ENCODE results near the gene EIF3CL.
"Not testable (repeated sequence)": the region's sequence is repeated elsewhere in the genome, so short reads cannot be mapped to it uniquely, and the experiment has no call there.

The EIF3CL gene, protein sequence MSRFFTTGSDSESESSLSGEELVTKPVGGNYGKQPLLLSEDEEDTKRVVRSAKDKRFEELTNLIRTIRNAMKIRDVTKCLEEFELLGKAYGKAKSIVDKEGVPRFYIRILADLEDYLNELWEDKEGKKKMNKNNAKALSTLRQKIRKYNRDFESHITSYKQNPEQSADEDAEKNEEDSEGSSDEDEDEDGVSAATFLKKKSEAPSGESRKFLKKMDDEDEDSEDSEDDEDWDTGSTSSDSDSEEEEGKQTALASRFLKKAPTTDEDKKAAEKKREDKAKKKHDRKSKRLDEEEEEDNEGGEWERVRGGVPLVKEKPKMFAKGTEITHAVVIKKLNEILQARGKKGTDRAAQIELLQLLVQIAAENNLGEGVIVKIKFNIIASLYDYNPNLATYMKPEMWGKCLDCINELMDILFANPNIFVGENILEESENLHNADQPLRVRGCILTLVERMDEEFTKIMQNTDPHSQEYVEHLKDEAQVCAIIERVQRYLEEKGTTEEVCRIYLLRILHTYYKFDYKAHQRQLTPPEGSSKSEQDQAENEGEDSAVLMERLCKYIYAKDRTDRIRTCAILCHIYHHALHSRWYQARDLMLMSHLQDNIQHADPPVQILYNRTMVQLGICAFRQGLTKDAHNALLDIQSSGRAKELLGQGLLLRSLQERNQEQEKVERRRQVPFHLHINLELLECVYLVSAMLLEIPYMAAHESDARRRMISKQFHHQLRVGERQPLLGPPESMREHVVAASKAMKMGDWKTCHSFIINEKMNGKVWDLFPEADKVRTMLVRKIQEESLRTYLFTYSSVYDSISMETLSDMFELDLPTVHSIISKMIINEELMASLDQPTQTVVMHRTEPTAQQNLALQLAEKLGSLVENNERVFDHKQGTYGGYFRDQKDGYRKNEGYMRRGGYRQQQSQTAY

DNA sequence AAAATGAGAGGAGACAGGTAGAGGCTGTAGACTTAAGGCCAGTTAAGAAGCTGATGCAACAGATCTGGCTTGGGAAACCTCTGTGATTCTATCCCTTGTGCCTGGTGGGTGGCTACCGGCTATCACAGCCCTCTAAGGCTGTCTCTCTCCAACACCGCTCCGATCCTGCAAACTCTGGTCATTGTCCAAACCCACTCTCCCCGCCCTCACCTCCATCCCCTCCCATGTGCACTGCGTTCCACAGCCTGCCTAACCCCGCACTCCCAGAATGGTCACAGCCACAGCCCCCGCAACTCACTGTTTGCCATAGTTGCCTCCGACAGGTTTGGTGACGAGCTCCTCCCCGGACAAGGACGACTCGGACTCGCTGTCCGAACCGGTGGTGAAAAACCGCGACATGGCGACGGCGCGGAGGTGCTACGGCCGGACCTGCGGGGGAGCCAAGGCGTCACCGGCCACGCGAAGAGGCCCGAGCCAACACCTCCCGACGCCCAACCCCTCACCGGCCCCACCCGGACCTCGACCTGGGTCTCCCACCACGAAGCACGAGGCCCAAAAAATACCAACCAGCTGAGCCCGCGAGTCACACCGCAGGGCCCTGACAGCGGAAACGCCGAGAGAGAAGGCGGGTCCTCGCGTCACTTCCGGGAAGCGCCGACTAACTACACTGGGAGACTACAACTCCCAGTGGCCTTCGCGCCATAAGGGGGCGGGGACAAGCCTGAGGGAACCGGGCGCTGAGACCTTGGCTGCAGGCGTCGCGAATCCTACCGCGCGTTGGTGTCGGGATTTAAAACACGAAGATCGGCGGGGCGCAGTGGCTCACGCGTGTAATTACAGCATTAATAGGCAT lies at the start of gene EIF3CL:
Gene EIF3CL, minus strand, starts transcription at position 622 of the 853 bp plus-strand sequence. Its CDS starts 223 bp downstream, at position 399.
- not testable (repeated sequence) for H3K27ac ChIP-seq; DNase-seq (ENCODE audit: low read depth, low spot score)

DNA sequence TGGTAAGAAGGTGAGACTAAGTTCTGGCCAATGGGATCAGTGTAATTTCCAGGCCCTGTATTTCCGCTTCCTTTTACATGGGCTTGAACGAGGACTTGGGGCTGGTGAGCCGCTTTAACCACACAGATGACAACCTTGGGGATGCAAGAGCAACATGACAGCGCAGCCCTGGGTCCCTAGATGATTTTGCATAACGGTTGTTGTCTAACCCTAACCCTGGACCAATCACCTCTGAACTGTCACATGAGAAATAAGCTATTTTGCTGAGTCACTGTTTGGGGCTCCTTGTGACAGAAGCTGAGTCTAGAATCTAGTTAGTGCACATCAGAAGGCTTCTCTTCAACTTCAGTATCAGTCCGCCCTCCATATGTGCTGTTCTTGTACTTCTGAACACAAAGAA lies 43.4 kb upstream of the EIF3CL start:
- H3K27ac ChIP-seq; DNase-seq (ENCODE audit: low read depth, low spot score): not testable (repeated sequence)

DNA sequence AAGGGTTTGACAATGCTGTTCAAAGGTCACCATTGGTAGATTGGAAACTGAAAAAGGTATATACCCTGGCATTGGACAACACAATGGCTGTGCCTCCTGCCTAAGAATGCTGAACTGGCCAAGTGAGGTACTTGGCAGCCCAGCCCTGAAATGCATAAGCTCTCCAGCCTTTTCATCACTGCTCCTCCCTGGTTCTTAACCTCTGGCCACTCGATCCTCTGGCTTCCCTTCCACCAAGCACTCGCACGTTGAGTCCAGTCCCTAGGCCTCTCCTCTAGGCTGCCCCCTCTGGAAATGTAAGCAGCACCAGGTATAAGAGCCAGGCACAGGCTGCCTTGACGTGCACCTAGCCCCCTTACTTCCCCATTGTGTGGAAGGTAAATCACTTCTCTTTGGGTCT lies 42.7 kb upstream of the EIF3CL start:
- DNase-seq (ENCODE audit: low read depth, low spot score); H3K27ac ChIP-seq: not testable (repeated sequence)

DNA sequence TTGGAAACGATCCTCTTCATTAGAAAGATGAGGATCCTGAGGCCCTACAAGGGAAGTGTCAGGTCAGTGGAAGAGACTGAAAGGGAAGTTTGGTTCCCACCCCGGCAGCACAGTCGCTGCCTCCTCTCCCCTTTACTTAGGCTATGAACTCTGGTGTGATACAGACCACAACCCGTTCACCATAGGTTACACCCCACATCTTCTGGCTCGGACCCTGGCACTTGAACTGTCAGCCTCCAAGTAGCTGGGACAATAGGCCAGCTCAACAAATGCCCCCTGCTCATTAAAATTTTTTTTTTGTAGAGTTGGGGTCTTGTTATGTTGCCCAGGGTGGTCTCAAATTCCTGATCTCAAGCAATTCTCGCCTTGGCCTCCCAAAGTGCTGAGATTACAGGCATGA lies 40.3 kb upstream of the EIF3CL start:
- DNase-seq (ENCODE audit: low read depth, low spot score); H3K27ac ChIP-seq: not testable (repeated sequence)

DNA sequence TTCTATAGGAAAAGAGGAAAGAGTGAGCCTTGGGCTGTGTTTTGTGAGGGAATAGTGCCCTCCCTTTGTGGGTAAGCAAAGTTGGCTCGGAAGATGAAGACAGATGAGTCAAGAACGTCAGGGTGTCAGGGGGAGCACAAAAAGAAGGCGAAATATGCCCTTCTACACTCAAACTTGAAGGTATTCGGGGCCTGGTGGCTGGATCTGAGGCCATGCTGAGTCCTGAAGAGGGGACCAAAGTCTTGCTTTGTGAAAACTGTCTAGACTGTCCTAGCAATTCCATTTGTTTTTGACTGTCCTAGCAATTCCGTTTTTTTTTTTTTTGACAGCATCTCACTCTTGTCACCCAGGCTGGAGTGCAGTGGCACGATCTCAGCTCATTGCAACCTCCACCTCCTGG lies 35.3 kb upstream of the EIF3CL start:
- not testable (repeated sequence) for DNase-seq (ENCODE audit: low read depth, low spot score); H3K27ac ChIP-seq

DNA sequence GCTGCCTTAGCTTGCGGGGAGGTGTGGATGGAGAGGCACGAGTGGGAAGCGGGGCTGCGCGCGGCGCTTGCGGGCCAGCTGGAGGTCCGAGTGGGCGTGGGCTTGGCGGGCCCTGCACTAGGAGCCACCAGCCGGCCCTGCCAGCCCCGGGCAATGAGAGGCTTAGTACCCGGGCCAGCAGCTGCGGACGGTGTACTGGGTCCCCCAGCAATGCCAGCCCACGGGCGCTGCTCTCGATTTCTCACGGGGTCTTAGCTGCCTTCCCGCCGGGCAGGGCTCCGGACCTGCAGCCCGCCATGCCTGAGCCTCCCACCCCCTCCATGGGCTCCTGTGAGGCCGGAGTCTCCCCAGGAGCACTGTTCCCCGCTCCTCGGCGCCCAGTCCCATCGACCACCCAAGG lies 31.7 kb upstream of the EIF3CL start:
- not testable (repeated sequence) for DNase-seq (ENCODE audit: low read depth, low spot score); H3K27ac ChIP-seq

DNA sequence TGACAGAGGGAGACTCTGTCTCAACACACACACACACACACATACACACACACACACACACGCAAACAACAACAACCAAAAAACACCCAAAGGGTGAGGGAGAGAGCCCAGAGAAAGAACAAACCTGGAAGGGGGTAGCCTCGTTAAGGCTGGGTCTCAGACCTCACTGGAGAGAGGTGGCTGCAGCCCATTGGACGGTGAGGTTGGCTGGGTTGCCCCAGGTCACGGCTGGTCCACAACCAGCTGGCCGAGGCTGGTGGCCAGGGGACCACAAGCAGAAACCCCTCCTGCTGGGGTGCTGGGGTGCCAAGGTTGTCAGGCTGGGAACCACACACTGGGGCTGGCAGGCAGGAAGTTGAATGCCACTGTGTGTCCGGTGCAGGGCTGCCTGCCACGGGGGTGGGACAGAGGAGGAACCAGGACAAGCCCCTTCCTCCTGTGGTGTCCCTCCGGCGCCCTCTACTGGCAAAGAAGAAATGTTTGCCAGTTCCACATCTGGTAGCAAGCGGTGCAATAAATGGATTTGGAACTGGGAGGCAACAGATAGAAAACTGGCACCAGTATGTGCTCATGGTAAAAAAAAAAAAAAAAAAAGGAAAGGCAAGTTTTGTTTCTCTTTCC lies 22.5 kb upstream of the EIF3CL start:
- DNase-seq (ENCODE audit: low read depth, low spot score); H3K27ac ChIP-seq: not testable (repeated sequence)

DNA sequence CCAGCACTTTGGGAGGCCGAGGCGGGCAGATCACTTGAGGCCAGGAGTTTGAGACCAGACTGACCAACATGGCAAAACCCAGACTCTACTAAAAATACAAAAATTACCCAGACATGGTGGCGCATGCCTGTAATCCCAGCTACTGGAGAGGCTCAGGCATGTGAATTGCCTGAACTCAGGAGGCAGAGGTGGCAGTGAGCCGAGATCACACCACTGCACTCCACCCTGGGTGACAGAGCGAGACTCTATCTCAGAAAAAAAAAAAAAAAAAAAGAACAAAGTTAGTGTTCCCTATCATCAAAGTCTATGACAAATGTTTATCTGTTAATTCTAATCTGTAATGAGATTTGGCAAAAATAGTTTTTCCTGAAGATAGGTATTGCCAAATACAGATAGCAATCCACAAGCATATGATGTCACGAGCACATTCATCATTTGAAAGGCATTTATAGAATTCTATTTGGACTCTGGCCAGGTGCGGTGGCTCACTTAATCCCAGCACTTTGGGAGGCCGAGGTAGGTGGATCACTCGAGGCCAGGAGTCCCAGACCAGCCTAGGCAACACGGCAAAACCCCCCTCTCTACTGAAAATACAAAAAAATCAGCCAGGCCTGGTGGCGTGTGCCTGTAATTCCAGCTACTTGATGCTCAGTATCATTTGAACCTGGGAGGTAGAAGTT lies 17.6 kb upstream of the EIF3CL start:
- H3K27ac ChIP-seq; DNase-seq (ENCODE audit: low read depth, low spot score): not testable (repeated sequence)

DNA sequence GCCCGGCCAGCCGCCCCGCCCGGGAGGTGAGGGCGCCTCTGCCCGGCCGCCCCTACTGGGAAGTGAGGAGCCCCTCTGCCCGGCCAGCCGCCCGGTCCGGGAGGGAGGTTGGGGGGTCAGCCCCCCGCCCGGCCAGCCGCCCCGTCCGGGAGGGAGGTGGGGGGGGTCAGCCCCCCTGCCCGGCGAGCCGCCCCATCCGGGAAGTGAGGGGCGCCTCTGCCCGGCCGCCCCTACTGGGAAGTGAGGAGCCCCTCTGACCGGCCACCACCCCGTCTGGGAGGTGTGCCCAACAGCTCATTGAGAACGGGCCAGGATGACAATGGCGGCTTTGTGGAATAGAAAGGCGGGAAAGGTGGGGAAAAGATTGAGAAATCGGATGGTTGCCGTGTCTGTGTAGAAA lies 13.4 kb upstream of the EIF3CL start:
- H3K27ac ChIP-seq; DNase-seq (ENCODE audit: low read depth, low spot score): not testable (repeated sequence)

DNA sequence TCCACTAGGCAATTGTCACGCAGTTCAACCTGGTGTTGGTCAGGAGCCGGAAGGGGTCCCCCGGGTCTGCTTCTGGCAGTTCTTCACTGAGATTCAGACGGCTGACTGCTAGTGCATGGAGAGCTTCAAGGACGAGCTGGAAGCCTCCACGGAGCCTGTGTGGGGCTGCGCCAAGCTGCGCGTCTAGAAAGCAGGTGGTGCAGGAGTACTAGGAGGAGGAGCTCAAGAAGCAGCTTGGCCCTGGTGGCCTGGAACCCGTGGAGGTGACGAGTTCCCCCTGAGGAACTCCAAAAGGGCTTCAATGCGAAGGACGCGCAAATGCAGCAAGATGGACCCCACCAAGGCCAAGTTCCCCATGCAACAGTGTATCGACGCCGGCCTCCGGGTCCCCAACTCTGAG lies 10.9 kb upstream of the EIF3CL start:
- not testable (repeated sequence) for H3K27ac ChIP-seq; DNase-seq (ENCODE audit: low read depth, low spot score)

DNA sequence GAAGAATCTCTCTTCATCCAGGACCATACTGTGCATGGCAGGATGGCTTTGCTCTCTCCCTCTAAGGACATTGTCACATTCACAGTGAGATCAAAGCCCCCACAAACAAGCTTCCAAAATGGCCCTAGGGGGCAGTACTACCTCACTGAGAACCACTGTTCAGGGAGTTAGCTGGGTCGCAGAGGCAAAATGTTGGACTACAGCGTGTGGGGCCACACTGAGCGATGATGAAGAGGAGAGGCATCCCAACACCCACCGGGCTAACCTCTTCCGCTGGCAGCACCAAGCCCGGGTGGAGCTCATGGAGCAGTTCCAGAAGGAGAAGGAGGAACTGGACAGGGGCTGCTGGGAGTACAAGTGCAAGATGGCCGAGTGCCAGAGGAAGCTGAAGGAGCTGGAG lies 9.9 kb upstream of the EIF3CL start:
- not testable (repeated sequence) for DNase-seq (ENCODE audit: low read depth, low spot score); H3K27ac ChIP-seq

DNA sequence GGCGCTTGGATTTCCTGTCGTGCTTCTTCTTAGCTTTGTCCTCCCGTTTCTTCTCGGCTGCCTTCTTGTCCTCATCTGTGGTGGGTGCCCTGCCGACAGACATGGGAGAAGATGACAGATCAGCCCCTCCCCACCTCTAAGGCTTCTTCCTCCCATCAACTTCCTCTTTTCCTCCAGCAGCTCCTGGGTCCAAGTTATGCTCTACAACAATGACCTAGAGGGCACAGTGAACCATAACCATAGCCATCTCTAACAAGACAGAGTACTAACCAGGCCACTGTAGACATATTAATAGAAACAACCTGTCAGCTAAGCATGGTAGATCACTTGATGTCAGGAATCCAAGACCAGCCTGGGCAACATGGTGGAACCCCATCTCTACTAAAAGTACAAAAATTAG lies 11.6 kb downstream of the EIF3CL start:
- not testable (repeated sequence) for H3K27ac ChIP-seq; DNase-seq (ENCODE audit: low read depth, low spot score)

DNA sequence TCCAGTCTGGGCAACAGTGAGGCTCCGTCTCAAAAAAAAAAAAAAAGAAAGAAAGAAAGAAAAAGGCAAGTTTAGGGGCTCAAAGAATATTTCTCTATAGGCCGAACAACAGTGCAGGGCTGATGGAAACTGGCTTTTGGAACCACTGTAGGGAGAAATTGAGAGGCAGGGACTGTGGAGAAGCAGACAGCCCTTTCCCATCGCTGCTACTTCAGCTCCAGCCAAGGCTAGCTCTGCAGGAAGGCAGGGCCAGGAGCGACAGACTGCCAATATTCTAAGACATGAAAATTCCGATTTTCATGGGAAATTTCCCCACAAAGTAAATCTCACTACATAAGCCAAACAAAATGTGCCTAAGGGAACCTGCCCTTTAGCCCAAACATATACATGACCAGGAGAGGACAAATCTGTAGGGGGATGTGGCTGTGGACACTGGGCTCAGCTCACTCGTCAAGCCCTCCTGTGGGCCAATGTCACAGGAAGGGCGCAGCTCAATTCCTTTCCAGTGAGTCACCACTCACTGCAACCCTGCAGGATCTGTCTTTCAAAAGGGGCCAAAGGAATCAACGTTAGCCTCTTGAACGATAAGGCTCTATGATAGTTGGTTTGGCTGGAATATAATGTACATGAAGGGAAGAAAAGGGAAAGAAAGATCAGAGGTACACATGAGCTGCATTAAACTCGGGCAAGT lies 21.3 kb downstream of the EIF3CL start:
- not testable (repeated sequence) for H3K27ac ChIP-seq; DNase-seq (ENCODE audit: low read depth, low spot score)

DNA sequence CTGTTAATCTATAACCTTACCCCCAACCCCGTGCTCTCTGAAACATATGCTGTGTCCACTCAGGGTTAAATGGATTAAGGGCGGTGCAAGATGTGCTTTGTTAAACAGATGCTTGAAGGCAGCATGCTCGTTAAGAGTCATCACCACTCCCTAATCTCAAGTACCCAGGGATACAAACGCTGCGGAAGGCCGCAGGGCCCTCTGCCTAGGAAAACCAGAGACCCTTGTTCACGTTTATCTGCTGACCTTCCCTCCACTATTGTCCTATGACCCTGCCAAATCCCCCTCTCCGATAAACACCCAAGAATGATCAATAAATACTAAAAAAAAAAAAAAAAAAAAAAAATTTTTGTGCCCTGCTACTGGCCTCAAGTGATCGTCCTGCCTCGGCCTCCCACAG lies 25.8 kb downstream of the EIF3CL start:
- not testable (repeated sequence) for H3K27ac ChIP-seq; DNase-seq (ENCODE audit: low read depth, low spot score)

DNA sequence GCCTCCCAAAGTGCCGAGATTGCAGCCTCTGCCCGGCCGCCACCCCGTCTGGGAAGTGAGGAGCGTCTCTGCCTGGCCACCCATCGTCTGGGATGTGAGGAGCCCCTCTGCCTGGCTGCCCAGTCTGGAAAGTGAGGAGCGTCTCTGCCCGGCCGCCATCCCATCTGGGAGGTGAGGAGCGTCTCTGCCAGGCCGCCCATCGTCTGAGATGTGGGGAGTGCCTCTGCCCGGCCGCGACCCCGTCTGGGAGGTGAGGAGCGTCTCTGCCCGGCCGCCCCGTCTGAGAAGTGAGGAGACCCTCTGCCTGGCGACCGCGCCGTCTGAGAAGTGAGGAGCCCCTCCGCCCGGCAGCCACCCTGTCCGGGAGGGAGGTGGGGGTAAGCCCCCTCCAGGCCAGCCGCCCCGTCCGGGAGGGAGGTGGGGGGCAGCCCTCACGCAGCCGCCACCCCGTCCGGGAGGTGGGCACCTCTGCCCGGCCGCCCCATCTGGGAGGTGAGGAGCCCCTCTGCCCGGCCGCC lies 26.5 kb downstream of the EIF3CL start:
- DNase-seq (ENCODE audit: low read depth, low spot score); H3K27ac ChIP-seq: not testable (repeated sequence)

DNA sequence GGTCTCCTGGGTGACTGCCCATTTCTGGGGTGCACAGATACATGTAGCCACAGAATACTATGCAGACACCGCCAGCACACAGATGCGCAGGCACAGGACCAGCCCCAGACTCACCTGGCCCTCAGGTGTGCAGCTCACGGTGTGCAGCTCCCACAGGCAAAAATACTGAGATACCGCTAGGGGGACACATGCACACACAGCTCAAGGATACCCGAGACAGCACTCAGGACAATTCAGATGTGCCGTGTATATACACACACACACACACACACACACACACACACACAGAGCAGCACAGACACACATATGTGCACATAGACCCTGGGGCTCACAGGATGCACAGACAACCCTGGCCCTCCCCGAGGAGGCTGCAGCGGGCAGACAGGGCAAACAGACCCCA lies 28.5 kb downstream of the EIF3CL start:
- DNase-seq (ENCODE audit: low read depth, low spot score); H3K27ac ChIP-seq: not testable (repeated sequence)

DNA sequence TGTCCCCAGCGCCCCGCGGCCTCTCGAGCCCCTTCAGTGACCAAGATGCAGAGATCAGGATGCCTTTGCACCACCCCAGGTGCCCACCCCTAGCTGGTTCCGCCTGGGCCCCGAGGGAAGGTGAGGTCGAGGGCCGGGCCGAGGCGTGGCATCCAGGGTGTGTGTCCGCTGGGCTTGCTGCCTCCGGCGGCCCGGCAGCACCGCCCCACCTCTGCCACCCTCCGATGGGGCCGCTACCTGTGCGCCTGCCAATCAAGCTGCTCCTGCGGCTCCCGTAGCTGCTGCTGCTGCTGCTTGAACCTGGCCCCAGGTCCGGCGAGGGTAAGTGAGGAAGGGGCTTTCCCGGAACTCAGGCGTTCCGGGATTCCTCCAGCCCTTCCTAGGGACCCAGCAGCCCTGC lies 29.4 kb downstream of the EIF3CL start:
- DNase-seq (ENCODE audit: low read depth, low spot score); H3K27ac ChIP-seq: not testable (repeated sequence)

DNA sequence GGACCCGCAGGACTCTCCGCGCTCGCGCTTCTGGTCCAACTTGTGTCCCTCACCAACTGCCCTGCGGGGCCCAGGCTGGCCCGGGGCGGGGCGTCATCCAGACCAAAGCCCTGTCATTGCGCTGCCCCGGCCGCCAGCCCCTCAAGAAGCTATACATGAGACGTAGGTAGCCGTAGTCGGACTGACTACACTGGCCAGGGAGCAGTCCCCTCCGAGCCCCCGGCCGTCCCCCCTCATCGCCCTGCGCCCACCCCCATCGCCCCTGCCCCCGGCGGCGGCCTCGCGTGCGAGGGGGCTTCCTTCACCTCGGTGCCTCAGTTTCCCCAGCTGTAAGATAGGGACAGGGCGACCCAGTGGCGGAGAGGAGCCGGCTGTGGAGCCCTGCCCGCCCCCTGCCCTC lies 35.7 kb downstream of the EIF3CL start:
- DNase-seq (ENCODE audit: low read depth, low spot score); H3K27ac ChIP-seq: not testable (repeated sequence)
